Upper lobe of left lung (tissue), 4 donors: ENCODE measurements around the gene MISP.
"Not testable (repeated sequence)": the region's sequence is repeated elsewhere in the genome, so short reads cannot be mapped to it uniquely, and the experiment has no call there.

ENCODE experiments used
- EP300 ChIP-seq, 4 donors: sonication (generic); formaldehyde crosslinking; IDR thresholded peaks; one replicate each; pipeline ENCODE4 v1.5.1; 2017; ENCODE audit warnings: antibody characterized with exemption in 4 of 4, control low read depth in 2 of 4
- POLR2A ChIP-seq, 4 donors: fragments of 450-650 bp; IDR thresholded peaks; one replicate each; pipeline ENCODE4 v1.5.1; 2016 to 2017; ENCODE audit warnings: antibody characterized with exemption in 4 of 4, mild to moderate bottlenecking in 2 of 4

DNA sequence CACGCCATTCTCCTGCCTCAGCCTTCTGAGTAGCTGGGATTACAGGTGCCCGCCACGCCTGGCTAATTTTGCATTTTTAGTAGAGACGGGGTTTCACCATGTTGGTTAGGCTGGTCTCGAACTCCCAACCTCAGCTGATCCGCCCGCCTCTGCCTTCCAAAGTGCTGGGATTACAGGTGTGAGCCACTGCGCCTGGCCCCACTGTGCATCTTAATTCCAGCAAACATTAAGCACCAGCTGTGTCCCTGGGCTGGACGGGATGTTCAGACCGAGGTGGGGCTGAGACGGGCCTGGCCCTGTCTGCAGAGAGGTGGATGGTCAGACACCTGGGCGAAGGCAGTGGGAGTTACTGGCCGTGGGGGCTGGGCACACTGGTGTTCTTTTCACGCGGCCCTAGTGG lies 21.3 kb upstream of the MISP start:
- TF ChIP-seq POLR2A, EP300 (IDR thresholded peaks at IDR 0.05): not testable (repeated sequence)
